WTC11 (cell line): ENCODE data around the gene TSHZ1. TPM values are rescaled to one million over a fixed set of nuclear protein-coding genes. Genes with fewer than 3 reads are reported as not detected.

Source experiments
- ATAC-seq: fragments of 200-7000 bp; cut with Tn5 transposase; 2 replicates; pipeline ENCODE4 v1.10.0; 2021; ENCODE audit warnings: mild to moderate bottlenecking, moderate library complexity
- CTCF ChIA-PET: fragments of 300-600 bp; sonication (Branson Sonifier 250); formaldehyde crosslinking; loops from one replicate; lab custom pipeline; 2021; ENCODE audit warnings: antibody characterized with exemption; lab: Charles Lee
- POLR2A ChIA-PET: fragments of 350-600 bp; sonication (Branson Sonifier 250); formaldehyde crosslinking; loops from one replicate; lab custom pipeline; 2021; ENCODE audit warnings: antibody characterized with exemption; lab: Charles Lee
- DNase-seq: peaks from one replicate; pipeline ENCODE4 v3.0.0; 2021; ENCODE audit warnings: low spot score
- H3K27ac Mint-ChIP-seq: 2 replicates; pipeline ENCODE4 v1.8.0; 2021; ENCODE audit warnings: mixed read lengths
- H3K27me3 Mint-ChIP-seq: 2 replicates; pipeline ENCODE4 v1.8.0; 2021; ENCODE audit warnings: low read depth, mild to moderate bottlenecking, moderate library complexity, mixed read lengths
- H3K36me3 Mint-ChIP-seq: 2 replicates; pipeline ENCODE4 v1.8.0; 2021; ENCODE audit warnings: mixed read lengths
- H3K4me1 Mint-ChIP-seq: 2 replicates; pipeline ENCODE4 v1.8.0; 2022; ENCODE audit warnings: mixed read lengths
- H3K4me3 Mint-ChIP-seq: 2 replicates; pipeline ENCODE4 v1.8.0; 2021; ENCODE audit warnings: mild to moderate bottlenecking, moderate library complexity, mixed read lengths
- H3K9me3 Mint-ChIP-seq: 2 replicates; pipeline ENCODE4 v1.8.0; 2021; ENCODE audit warnings: mixed read lengths
- CBFB ChIP-seq: sonication (generic); formaldehyde crosslinking; IDR thresholded peaks from 2 replicates; pipeline ENCODE4 v1.8.1; 2022; ENCODE audit warnings: mild to moderate bottlenecking, low read depth, missing genetic modification reagents
- CREB1 ChIP-seq: sonication (generic); formaldehyde crosslinking; IDR thresholded peaks from 2 replicates; pipeline ENCODE4 v1.8.0; 2023; ENCODE audit warnings: mild to moderate bottlenecking, missing genetic modification reagents
- ETV6 ChIP-seq: sonication (generic); formaldehyde crosslinking; IDR thresholded peaks from 2 replicates; pipeline ENCODE4 v1.8.1; 2022; ENCODE audit warnings: mild to moderate bottlenecking, missing genetic modification reagents
- GRHL2 ChIP-seq: fragments of 250-450 bp; sonication (Bioruptor Pico); IDR thresholded peaks from 2 replicates; pipeline ENCODE4 v1.8.0; 2022; ENCODE audit warnings: mild to moderate bottlenecking, moderate library complexity; ENCODE audit not compliant: insufficient replicate concordance, severe bottlenecking
- NFATC4 ChIP-seq: fragments of 250-450 bp; sonication (Bioruptor Pico); IDR thresholded peaks from 2 replicates; pipeline ENCODE4 v1.9.0; 2021; ENCODE audit warnings: mild to moderate bottlenecking
- NFE2L1 ChIP-seq: sonication (generic); formaldehyde crosslinking; IDR thresholded peaks from 2 replicates; pipeline ENCODE4 v1.8.1; 2023; ENCODE audit warnings: missing genetic modification reagents
- NFYB ChIP-seq: sonication (generic); formaldehyde crosslinking; conservative IDR thresholded peaks from 2 replicates; pipeline ENCODE4 v1.8.0; 2022; ENCODE audit warnings: low read depth, missing genetic modification reagents
- RELA ChIP-seq: sonication (generic); formaldehyde crosslinking; IDR thresholded peaks from 2 replicates; pipeline ENCODE4 v1.8.1; 2022; ENCODE audit warnings: missing genetic modification reagents, mild to moderate bottlenecking, borderline replicate concordance
- RORB ChIP-seq: fragments of 250-450 bp; sonication (Bioruptor Pico); IDR thresholded peaks from 2 replicates; pipeline ENCODE4 v1.9.0; 2021; ENCODE audit warnings: mild to moderate bottlenecking
- SMAD3 ChIP-seq: sonication (generic); formaldehyde crosslinking; IDR thresholded peaks from 2 replicates; pipeline ENCODE4 v1.8.0; 2022; ENCODE audit warnings: missing genetic modification reagents, mild to moderate bottlenecking, borderline replicate concordance
- SMAD4 ChIP-seq: sonication (generic); formaldehyde crosslinking; IDR thresholded peaks from 2 replicates; pipeline ENCODE4 v1.8.0; 2022; ENCODE audit warnings: mild to moderate bottlenecking, missing genetic modification reagents
- SOX15 ChIP-seq: fragments of 250-450 bp; sonication (Bioruptor Pico); IDR thresholded peaks from 2 replicates; pipeline ENCODE4 v1.9.0; 2021; ENCODE audit warnings: mild to moderate bottlenecking
- SP1 ChIP-seq: sonication (generic); formaldehyde crosslinking; conservative IDR thresholded peaks from 2 replicates; pipeline ENCODE4 v1.8.1; 2022; ENCODE audit warnings: missing genetic modification reagents
- TEAD1 ChIP-seq: sonication (generic); formaldehyde crosslinking; IDR thresholded peaks from 2 replicates; pipeline ENCODE4 v1.8.0; 2022; ENCODE audit warnings: mild to moderate bottlenecking, missing genetic modification reagents
- TEAD4 ChIP-seq: sonication (generic); formaldehyde crosslinking; IDR thresholded peaks from 2 replicates; pipeline ENCODE4 v1.8.0; 2022; ENCODE audit warnings: mild to moderate bottlenecking, missing genetic modification reagents
- ZBTB21 ChIP-seq: sonication (generic); formaldehyde crosslinking; IDR thresholded peaks from 2 replicates; pipeline ENCODE4 v1.8.1; 2023; ENCODE audit warnings: mild to moderate bottlenecking, missing genetic modification reagents, borderline replicate concordance
- ZNF121 ChIP-seq: sonication (generic); formaldehyde crosslinking; IDR thresholded peaks from 2 replicates; pipeline ENCODE4 v1.8.0; 2023; ENCODE audit warnings: missing genetic modification reagents
- ZNF263 ChIP-seq: sonication (generic); formaldehyde crosslinking; IDR thresholded peaks from 2 replicates; pipeline ENCODE4 v1.8.1; 2022; ENCODE audit warnings: low read depth, mild to moderate bottlenecking, moderate library complexity, missing genetic modification reagents
- ZNF671 ChIP-seq: fragments of 250-450 bp; sonication (Bioruptor Pico); IDR thresholded peaks from 2 replicates; pipeline ENCODE4 v1.8.0; 2021; ENCODE audit warnings: mild to moderate bottlenecking
- total RNA-seq: library from RNA; stranded (reverse); gene quantifications from 3 replicates; pipeline ENCODE4 v1.2.3, GENCODE V29; 2021
- TF ChIP-seq, protein P1 (sequence below): sonication (generic); formaldehyde crosslinking; IDR thresholded peaks from 2 replicates; pipeline ENCODE4 v1.8.1; 2022; ENCODE audit warnings: low read depth, missing genetic modification reagents, borderline replicate concordance
- TF ChIP-seq, protein P2 (sequence below): sonication (generic); formaldehyde crosslinking; IDR thresholded peaks from 2 replicates; pipeline ENCODE4 v1.8.0; 2023; ENCODE audit warnings: missing genetic modification reagents, mild to moderate bottlenecking, borderline replicate concordance
- TF ChIP-seq, protein P3 (sequence below): sonication (generic); formaldehyde crosslinking; IDR thresholded peaks from 2 replicates; pipeline ENCODE4 v1.8.1; 2023; ENCODE audit warnings: mild to moderate bottlenecking, moderate library complexity, missing genetic modification reagents
- TF ChIP-seq, protein P4 (sequence below): fragments of 250-450 bp; sonication (Bioruptor Pico); IDR thresholded peaks from 2 replicates; pipeline ENCODE4 v1.9.0; 2021; ENCODE audit warnings: moderate library complexity, mild to moderate bottlenecking, inconsistent platforms, borderline replicate concordance
- TF ChIP-seq, protein P5 (sequence below): sonication (generic); formaldehyde crosslinking; IDR thresholded peaks from 2 replicates; pipeline ENCODE4 v1.8.1; 2023; ENCODE audit warnings: mild to moderate bottlenecking, missing genetic modification reagents, moderate library complexity
- TF ChIP-seq, protein P6 (sequence below): sonication (generic); formaldehyde crosslinking; IDR thresholded peaks from 2 replicates; pipeline ENCODE4 v1.8.1; 2022; ENCODE audit warnings: low read depth, mild to moderate bottlenecking, moderate library complexity, missing genetic modification reagents, borderline replicate concordance
- TF ChIP-seq, protein P7 (sequence below): sonication (generic); formaldehyde crosslinking; IDR thresholded peaks from 2 replicates; pipeline ENCODE4 v1.8.0; 2022; ENCODE audit warnings: mild to moderate bottlenecking, missing genetic modification reagents
- TF ChIP-seq, protein P8 (sequence below): fragments of 250-450 bp; sonication (Bioruptor Pico); IDR thresholded peaks from 2 replicates; pipeline ENCODE4 v1.9.0; 2021; ENCODE audit warnings: mild to moderate bottlenecking

Gene TSHZ1
- total RNA-seq, 1 experiment from 2014 or later = 2.9 TPM

DNA sequence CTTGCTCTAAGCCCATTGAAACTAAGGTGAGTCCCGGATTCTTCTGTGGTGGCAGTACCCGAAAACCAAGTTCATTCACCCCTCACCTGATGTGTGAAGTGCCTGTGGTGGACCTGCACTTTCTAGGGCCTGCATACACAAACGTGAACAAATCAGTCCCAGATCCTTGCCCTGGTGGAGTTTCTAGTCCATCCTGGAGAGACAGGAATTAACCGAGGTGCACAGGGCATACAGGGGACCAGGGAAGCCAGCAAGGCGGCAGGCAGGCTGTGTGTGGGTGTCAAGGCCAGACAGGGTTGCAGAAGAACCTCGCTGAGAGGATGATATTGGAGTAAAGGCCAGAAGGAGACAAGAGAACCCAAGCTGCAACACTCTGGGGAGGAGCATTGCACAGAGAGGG is 110.8 kb downstream of the TSHZ1 start:
- peaks cover 11% of the 10 kb centered on the region for H3K36me3 Mint-ChIP-seq
- no peak overlapping the region for H3K4me3 Mint-ChIP-seq
- no peak for DNase-seq
- TF ChIP-seq SP1 (CRISPR knock-in tag) = no peak
- no peak for TF ChIP-seq CREB1 (CRISPR knock-in tag)
- TF ChIP-seq ETV6 = no peak
- TF ChIP-seq NFE2L1 (CRISPR knock-in tag) = no peak
- TF ChIP-seq, protein P1, sequence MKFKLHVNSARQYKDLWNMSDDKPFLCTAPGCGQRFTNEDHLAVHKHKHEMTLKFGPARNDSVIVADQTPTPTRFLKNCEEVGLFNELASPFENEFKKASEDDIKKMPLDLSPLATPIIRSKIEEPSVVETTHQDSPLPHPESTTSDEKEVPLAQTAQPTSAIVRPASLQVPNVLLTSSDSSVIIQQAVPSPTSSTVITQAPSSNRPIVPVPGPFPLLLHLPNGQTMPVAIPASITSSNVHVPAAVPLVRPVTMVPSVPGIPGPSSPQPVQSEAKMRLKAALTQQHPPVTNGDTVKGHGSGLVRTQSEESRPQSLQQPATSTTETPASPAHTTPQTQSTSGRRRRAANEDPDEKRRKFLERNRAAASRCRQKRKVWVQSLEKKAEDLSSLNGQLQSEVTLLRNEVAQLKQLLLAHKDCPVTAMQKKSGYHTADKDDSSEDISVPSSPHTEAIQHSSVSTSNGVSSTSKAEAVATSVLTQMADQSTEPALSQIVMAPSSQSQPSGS (CRISPR knock-in tag) = no peak
- TF ChIP-seq ZNF263 (CRISPR knock-in tag) = no peak
- no peak for TF ChIP-seq RELA (CRISPR knock-in tag)
- TF ChIP-seq, protein P2, sequence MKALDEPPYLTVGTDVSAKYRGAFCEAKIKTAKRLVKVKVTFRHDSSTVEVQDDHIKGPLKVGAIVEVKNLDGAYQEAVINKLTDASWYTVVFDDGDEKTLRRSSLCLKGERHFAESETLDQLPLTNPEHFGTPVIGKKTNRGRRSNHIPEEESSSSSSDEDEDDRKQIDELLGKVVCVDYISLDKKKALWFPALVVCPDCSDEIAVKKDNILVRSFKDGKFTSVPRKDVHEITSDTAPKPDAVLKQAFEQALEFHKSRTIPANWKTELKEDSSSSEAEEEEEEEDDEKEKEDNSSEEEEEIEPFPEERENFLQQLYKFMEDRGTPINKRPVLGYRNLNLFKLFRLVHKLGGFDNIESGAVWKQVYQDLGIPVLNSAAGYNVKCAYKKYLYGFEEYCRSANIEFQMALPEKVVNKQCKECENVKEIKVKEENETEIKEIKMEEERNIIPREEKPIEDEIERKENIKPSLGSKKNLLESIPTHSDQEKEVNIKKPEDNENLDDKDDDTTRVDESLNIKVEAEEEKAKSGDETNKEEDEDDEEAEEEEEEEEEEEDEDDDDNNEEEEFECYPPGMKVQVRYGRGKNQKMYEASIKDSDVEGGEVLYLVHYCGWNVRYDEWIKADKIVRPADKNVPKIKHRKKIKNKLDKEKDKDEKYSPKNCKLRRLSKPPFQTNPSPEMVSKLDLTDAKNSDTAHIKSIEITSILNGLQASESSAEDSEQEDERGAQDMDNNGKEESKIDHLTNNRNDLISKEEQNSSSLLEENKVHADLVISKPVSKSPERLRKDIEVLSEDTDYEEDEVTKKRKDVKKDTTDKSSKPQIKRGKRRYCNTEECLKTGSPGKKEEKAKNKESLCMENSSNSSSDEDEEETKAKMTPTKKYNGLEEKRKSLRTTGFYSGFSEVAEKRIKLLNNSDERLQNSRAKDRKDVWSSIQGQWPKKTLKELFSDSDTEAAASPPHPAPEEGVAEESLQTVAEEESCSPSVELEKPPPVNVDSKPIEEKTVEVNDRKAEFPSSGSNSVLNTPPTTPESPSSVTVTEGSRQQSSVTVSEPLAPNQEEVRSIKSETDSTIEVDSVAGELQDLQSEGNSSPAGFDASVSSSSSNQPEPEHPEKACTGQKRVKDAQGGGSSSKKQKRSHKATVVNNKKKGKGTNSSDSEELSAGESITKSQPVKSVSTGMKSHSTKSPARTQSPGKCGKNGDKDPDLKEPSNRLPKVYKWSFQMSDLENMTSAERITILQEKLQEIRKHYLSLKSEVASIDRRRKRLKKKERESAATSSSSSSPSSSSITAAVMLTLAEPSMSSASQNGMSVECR = no peak
- TF ChIP-seq, protein P3, sequence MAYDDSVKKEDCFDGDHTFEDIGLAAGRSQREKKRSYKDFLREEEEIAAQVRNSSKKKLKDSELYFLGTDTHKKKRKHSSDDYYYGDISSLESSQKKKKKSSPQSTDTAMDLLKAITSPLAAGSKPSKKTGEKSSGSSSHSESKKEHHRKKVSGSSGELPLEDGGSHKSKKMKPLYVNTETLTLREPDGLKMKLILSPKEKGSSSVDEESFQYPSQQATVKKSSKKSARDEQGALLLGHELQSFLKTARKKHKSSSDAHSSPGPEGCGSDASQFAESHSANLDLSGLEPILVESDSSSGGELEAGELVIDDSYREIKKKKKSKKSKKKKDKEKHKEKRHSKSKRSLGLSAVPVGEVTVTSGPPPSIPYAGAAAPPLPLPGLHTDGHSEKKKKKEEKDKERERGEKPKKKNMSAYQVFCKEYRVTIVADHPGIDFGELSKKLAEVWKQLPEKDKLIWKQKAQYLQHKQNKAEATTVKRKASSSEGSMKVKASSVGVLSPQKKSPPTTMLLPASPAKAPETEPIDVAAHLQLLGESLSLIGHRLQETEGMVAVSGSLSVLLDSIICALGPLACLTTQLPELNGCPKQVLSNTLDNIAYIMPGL (CRISPR knock-in tag) = no peak
- TF ChIP-seq, protein P4, sequence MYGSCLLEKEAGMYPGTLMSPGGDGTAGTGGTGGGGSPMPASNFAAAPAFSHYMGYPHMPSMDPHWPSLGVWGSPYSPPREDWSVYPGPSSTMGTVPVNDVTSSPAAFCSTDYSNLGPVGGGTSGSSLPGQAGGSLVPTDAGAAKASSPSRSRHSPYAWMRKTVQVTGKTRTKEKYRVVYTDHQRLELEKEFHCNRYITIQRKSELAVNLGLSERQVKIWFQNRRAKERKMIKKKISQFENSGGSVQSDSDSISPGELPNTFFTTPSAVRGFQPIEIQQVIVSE = no peak
- TF ChIP-seq NFYB (CRISPR knock-in tag) = no peak
- TF ChIP-seq, protein P5, sequence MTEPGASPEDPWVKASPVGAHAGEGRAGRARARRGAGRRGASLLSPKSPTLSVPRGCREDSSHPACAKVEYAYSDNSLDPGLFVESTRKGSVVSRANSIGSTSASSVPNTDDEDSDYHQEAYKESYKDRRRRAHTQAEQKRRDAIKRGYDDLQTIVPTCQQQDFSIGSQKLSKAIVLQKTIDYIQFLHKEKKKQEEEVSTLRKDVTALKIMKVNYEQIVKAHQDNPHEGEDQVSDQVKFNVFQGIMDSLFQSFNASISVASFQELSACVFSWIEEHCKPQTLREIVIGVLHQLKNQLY = no peak
- no peak for TF ChIP-seq ZNF671 (CRISPR knock-in tag)
- TF ChIP-seq ZNF121 (CRISPR knock-in tag) = no peak
- no peak for TF ChIP-seq ZBTB21 (CRISPR knock-in tag)
- no peak for TF ChIP-seq GRHL2
- TF ChIP-seq RORB (CRISPR knock-in tag) = no peak
- TF ChIP-seq CBFB (CRISPR knock-in tag) = no peak
- no peak for TF ChIP-seq SOX15 (CRISPR knock-in tag)
- ATAC-seq = no peak
- CTCF ChIA-PET = no interaction called here
- no peaks in the 10 kb centered on the region for H3K4me1 Mint-ChIP-seq
- POLR2A ChIA-PET = no interaction called here
- no peak overlapping the region for H3K27ac Mint-ChIP-seq
- H3K9me3 Mint-ChIP-seq = peaks cover 16% of the 10 kb centered on the region
- no peaks in the 10 kb centered on the region; the same call in 1 of the 2 replicates for H3K27me3 Mint-ChIP-seq

DNA sequence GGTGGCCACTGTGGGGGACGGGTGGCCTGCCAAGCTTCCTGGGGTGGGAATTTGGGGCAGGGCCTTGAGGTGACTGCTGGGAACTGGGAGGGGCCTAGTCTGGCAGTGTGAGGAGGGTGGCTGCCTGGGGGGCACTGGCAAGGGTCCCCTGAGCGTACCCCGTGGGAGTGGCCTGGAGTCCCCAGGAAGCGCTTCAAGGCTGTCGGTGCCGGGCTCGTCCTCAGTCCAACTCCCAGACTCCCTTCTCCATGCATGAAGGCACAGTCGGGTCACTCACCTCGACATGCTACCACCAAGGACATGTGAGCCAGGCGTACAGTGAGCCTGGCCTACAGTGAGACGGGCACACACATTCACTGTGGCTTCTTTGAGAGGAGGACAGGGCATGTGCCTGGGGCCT is 111.6 kb downstream of the TSHZ1 start:
- Mint-ChIP-seq H3K9me3 (peaks cover 22% of the 10 kb centered on the region), H3K4me1 (no peaks in the 10 kb centered on the region), H3K36me3 (peaks cover 19% of the 10 kb centered on the region), H3K4me3 (no peak overlapping the region), H3K27ac (no peak overlapping the region), H3K27me3 (no peaks in the 10 kb centered on the region; the same call in 1 of the 2 replicates)
- POLR2A ChIA-PET = no interaction called here
- CTCF ChIA-PET = no interaction called here
- no peak for ATAC-seq
- no peak for DNase-seq
- TF ChIP-seq RELA (CRISPR knock-in tag) = no peak
- TF ChIP-seq, protein P6, sequence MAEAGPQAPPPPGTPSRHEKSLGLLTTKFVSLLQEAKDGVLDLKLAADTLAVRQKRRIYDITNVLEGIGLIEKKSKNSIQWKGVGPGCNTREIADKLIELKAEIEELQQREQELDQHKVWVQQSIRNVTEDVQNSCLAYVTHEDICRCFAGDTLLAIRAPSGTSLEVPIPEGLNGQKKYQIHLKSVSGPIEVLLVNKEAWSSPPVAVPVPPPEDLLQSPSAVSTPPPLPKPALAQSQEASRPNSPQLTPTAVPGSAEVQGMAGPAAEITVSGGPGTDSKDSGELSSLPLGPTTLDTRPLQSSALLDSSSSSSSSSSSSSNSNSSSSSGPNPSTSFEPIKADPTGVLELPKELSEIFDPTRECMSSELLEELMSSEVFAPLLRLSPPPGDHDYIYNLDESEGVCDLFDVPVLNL (CRISPR knock-in tag) = no peak
- no peak for TF ChIP-seq TEAD1 (CRISPR knock-in tag)
- no peak for TF ChIP-seq NFATC4
- TF ChIP-seq TEAD4 (CRISPR knock-in tag) = no peak
- TF ChIP-seq, protein P7, sequence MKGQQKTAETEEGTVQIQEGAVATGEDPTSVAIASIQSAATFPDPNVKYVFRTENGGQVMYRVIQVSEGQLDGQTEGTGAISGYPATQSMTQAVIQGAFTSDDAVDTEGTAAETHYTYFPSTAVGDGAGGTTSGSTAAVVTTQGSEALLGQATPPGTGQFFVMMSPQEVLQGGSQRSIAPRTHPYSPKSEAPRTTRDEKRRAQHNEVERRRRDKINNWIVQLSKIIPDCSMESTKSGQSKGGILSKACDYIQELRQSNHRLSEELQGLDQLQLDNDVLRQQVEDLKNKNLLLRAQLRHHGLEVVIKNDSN (CRISPR knock-in tag) = no peak
- TF ChIP-seq, protein P8, sequence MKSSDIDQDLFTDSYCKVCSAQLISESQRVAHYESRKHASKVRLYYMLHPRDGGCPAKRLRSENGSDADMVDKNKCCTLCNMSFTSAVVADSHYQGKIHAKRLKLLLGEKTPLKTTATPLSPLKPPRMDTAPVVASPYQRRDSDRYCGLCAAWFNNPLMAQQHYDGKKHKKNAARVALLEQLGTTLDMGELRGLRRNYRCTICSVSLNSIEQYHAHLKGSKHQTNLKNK (CRISPR knock-in tag) = no peak
- no peak for TF ChIP-seq SP1 (CRISPR knock-in tag)
- no peak for TF ChIP-seq SMAD4 (CRISPR knock-in tag)
- no peak for TF ChIP-seq SMAD3 (CRISPR knock-in tag)
